ENCODE measurements around the gene EZH2.

DNA sequence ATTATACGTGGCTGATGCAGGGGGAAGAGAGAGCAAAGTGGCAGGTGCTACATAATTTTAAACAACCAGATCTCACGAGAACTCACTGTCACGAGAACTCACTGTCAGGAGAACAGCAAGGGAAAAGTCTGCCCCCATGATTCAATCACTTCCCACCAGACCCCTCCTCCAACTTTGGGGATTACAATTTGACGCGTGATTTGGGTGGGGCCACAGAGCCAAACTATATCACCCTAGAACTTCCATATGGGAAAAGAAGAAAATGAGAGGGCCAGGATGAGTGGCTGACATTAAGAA lies 15.8 kb downstream of the EZH2 start:
- TF ChIP-seq, protein P1, sequence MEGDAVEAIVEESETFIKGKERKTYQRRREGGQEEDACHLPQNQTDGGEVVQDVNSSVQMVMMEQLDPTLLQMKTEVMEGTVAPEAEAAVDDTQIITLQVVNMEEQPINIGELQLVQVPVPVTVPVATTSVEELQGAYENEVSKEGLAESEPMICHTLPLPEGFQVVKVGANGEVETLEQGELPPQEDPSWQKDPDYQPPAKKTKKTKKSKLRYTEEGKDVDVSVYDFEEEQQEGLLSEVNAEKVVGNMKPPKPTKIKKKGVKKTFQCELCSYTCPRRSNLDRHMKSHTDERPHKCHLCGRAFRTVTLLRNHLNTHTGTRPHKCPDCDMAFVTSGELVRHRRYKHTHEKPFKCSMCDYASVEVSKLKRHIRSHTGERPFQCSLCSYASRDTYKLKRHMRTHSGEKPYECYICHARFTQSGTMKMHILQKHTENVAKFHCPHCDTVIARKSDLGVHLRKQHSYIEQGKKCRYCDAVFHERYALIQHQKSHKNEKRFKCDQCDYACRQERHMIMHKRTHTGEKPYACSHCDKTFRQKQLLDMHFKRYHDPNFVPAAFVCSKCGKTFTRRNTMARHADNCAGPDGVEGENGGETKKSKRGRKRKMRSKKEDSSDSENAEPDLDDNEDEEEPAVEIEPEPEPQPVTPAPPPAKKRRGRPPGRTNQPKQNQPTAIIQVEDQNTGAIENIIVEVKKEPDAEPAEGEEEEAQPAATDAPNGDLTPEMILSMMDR (conservative IDR thresholded peaks at IDR 0.05; ENCODE audit: low read depth, low read length) = no peak
- TF ChIP-seq EZH2phosphoT487 (IDR thresholded peaks at IDR 0.05; ENCODE audit: borderline replicate concordance, low read length) = no peak

Data from PC-3 (cell line).